Liver (tissue), 9 donors: ENCODE data around the gene RAB7A. TPM values are rescaled to one million over a fixed set of nuclear protein-coding genes. Genes with fewer than 3 reads are reported as not detected.

Experiments
- DNase-seq: peaks from one replicate; pipeline ENCODE4 v3.0.0-alpha.2; 2017; ENCODE audit warnings: low spot score
- H3K27ac ChIP-seq, 2 donors: one replicate each; pipeline ENCODE4 v1.7.0; 2013; ENCODE audit warnings: inconsistent platforms in 2 of 2, low read length in 2 of 2, control low read depth in 1 of 2, low read depth in 1 of 2, mild to moderate bottlenecking in 1 of 2
- H3K27me3 ChIP-seq, 4 donors: one replicate each; pipeline versions ENCODE4 v1.6.1 to v1.7.0; 2013; ENCODE audit warnings: low read length in 3 of 4, inconsistent platforms in 1 of 4, mild to moderate bottlenecking in 1 of 4, moderate library complexity in 1 of 4; ENCODE audit not compliant: control insufficient read depth in 4 of 4, insufficient read depth in 4 of 4
- H3K36me3 ChIP-seq, 4 donors: one replicate each; pipeline versions ENCODE4 v1.6.1 to v1.7.0; 2013; ENCODE audit warnings: low read length in 3 of 4, mild to moderate bottlenecking in 3 of 4, low read depth in 1 of 4, moderate library complexity in 1 of 4; ENCODE audit not compliant: control insufficient read depth in 4 of 4, insufficient read depth in 3 of 4
- H3K4me1 ChIP-seq, 4 donors: one replicate each; pipeline versions ENCODE4 v1.6.1 to v1.7.0; 2013; ENCODE audit warnings: low read length in 3 of 4, mild to moderate bottlenecking in 3 of 4, moderate library complexity in 1 of 4; ENCODE audit not compliant: control insufficient read depth in 4 of 4, insufficient read depth in 4 of 4
- H3K4me3 ChIP-seq, 3 donors: one replicate each; pipeline versions ENCODE4 v1.6.1 to v1.7.0; 2013; ENCODE audit warnings: low read length in 3 of 3, control low read depth in 1 of 3, low read depth in 1 of 3, mild to moderate bottlenecking in 1 of 3
- H3K9ac ChIP-seq, 2 donors: one replicate each; pipeline ENCODE4 v1.7.0; 2013; ENCODE audit warnings: low read length in 2 of 2, mild to moderate bottlenecking in 2 of 2, moderate library complexity in 2 of 2, control low read depth in 1 of 2, low read depth in 1 of 2
- H3K9me3 ChIP-seq, 4 donors: one replicate each; pipeline versions ENCODE4 v1.6.1 to v1.7.0; 2013; ENCODE audit warnings: low read length in 3 of 4; ENCODE audit not compliant: control insufficient read depth in 4 of 4
- EGR1 ChIP-seq, 2 donors: IDR thresholded peaks; 2 replicates each; pipeline ENCODE4 v1.6.1; 2016 to 2018; ENCODE audit warnings: antibody characterized with exemption in 2 of 2, low read depth in 2 of 2
- FOXA1 ChIP-seq: IDR thresholded peaks from 2 replicates; pipeline ENCODE4 v1.6.1; 2016; ENCODE audit warnings: antibody characterized with exemption
- FOXA2 ChIP-seq: IDR thresholded peaks from 2 replicates; pipeline ENCODE4 v1.6.1; 2016; ENCODE audit warnings: antibody characterized with exemption
- HNF4A ChIP-seq, 2 donors: conservative IDR thresholded peaks; 2 replicates each; pipeline ENCODE4 v1.6.1; 2016; ENCODE audit warnings: antibody characterized with exemption in 2 of 2, mild to moderate bottlenecking in 2 of 2
- HNF4G ChIP-seq: IDR thresholded peaks from 2 replicates; pipeline ENCODE4 v1.6.1; 2016; ENCODE audit warnings: antibody characterized with exemption
- NR2F2 ChIP-seq: IDR thresholded peaks from 2 replicates; pipeline ENCODE4 v1.6.1; 2016; ENCODE audit warnings: antibody characterized with exemption
- RAD21 ChIP-seq, 2 donors: IDR thresholded peaks; 2 replicates each; pipeline ENCODE4 v1.6.1; 2016; ENCODE audit warnings: antibody characterized with exemption in 2 of 2, mild to moderate bottlenecking in 2 of 2
- RXRA ChIP-seq, 2 donors: IDR thresholded peaks; 2 replicates each; pipeline ENCODE4 v1.6.1; 2017 to 2018; ENCODE audit warnings: antibody characterized with exemption in 2 of 2, mild to moderate bottlenecking in 1 of 2
- SP1 ChIP-seq: IDR thresholded peaks from 2 replicates; pipeline ENCODE4 v1.6.1; 2018; ENCODE audit warnings: antibody characterized with exemption, mild to moderate bottlenecking
- TAF1 ChIP-seq: conservative IDR thresholded peaks from 2 replicates; pipeline ENCODE4 v1.6.1; 2016; ENCODE audit warnings: antibody characterized with exemption, mild to moderate bottlenecking
- WGBS: extraction: QIAGEN DNeasy Blood & Tissue Kit; methylation state at CpG from one replicate; pipeline ENCODE4 v1.1.7; 2013; 5-methylcytosine and 5-hydroxymethylcytosine counted together
- polyA plus RNA-seq, 2 donors: library from polyadenylated mRNA; stranded (reverse) in 1 of 2; unstranded in 1 of 2; fragments of 200-250 nt in 1 of 2; fragments of >200 nt in 1 of 2; fragmentation: Nextera tagmentation in 1 of 2; extraction: Ambion mirVana in 1 of 2; gene quantifications; one replicate each; pipeline versions ENCODE4 v1.2.1 to v1.2.3, GENCODE V29; 2013 to 2015
- total RNA-seq, 2 donors: library from RNA; depleted of rRNA; stranded (reverse); fragments of >200 nt; gene quantifications; one replicate each; pipeline ENCODE4 v1.2.3, GENCODE V29; 2014
- TF ChIP-seq, protein P1 (sequence below): IDR thresholded peaks from 2 replicates; pipeline ENCODE4 v1.6.1; 2016; ENCODE audit warnings: antibody characterized with exemption
- TF ChIP-seq, protein P2 (sequence below): IDR thresholded peaks from 2 replicates; pipeline ENCODE4 v1.6.1; 2016; ENCODE audit warnings: antibody characterized with exemption
- TF ChIP-seq, protein P3 (sequence below): fragments of 150-350 bp; IDR thresholded peaks from 2 replicates; pipeline ENCODE4 v1.5.1; 2017; ENCODE audit warnings: improper control_type of control experiment, low read depth, low read length; ENCODE audit not compliant: missing input control
- TF ChIP-seq, protein P4 (sequence below): IDR thresholded peaks from 2 replicates; pipeline ENCODE4 v1.6.1; 2016; ENCODE audit warnings: antibody characterized with exemption
- TF ChIP-seq, protein P5 (sequence below): IDR thresholded peaks from 2 replicates; pipeline ENCODE4 v1.6.1; 2016; ENCODE audit warnings: antibody characterized with exemption, mild to moderate bottlenecking
- donor health status: healthy.
- donor health status: healthy.
- donor health status: healthy.
- donor health status: healthy.
- donor health status: healthy.

RAB7A gene
- total and polyA plus RNA-seq, 4 donors: 34.6 to 90.6 (median 63.4) TPM

DNA sequence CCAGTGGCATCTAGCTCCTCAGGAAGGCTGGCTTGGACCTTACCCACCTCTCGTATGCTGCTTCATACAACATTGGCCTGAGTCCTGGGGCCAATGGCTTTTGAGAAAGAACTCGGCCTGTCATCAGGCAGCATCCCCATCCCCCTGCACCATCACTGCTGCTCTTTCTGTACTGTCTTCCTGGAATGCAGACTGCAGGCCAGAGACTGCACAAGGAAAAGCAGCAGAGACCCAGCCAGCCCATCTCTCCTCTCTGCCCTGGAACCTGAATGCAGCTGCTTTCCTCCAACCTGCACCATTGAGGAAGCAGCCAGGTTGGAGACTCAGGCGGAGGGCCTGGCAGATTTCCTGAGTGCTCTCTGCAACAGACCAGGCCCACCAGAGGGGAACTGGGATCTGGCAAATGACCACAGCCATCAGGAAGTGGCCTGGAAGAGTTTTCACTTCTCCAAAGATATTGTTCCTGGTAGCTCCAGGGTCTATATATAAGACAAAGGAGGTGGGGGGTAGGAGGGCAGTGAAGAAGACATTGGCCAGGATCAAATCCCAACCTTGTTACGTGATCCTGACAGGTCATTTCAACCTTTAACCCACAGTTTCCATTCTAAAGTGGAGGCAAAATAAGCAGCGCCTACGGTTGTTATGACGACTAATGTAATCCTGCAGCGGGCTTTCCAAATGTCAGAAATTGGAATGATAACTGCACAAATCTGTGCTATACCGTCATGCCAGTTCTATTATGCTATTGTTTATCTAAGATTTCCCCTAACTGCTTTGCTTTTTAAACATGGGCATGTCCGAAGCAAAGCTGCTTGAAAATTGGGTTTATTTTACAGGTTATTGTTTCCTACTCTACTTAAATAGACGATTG, 24.4 kb upstream of the RAB7A start:
- no peak for TF ChIP-seq HNF4G
- TF ChIP-seq NR2F2: no peak
- no peak for TF ChIP-seq RXRA (IDR thresholded peaks at IDR 0.05)
- no peak for TF ChIP-seq SP1
- no peak for DNase-seq
- Histone ChIP-seq H3K36me3 (no peaks in the 10 kb centered on the region), H3K4me3 (no peak overlapping the region), H3K27me3 (no peaks in the 10 kb centered on the region), H3K9ac (no peak overlapping the region), H3K9me3 (no peaks in the 10 kb centered on the region), H3K27ac (no peak overlapping the region), H3K4me1 (peaks cover 0 to 3% (median 0%) of the 10 kb centered on the region in 4 donors)
- WGBS: 81% methylated on average over 11 of the region's 11 CpGs

DNA sequence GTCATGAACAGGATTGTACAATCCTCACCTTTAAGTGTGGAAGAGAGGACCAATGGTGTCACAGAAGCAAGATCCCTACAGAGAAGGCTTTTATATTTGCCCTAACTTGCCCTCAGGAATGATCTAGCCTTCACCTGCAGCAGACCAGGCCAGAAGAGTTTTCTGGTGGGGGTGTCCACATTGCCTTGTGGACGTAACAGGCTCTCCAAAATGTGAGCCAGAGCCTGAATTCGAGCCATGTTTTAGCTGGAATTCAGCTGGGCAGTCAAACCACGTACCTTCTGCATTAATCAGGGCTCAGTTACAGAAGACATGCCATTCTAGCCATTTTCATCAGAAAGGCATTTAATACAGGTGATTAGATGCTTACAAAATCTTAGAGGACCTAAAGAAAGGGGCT, 23.6 kb upstream of the RAB7A start:
- TF ChIP-seq, protein P1, sequence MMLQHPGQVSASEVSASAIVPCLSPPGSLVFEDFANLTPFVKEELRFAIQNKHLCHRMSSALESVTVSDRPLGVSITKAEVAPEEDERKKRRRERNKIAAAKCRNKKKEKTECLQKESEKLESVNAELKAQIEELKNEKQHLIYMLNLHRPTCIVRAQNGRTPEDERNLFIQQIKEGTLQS: no peak
- TF ChIP-seq, protein P2, sequence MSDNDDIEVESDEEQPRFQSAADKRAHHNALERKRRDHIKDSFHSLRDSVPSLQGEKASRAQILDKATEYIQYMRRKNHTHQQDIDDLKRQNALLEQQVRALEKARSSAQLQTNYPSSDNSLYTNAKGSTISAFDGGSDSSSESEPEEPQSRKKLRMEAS: no peak
- no peak for TF ChIP-seq TAF1
- TF ChIP-seq, protein P3, sequence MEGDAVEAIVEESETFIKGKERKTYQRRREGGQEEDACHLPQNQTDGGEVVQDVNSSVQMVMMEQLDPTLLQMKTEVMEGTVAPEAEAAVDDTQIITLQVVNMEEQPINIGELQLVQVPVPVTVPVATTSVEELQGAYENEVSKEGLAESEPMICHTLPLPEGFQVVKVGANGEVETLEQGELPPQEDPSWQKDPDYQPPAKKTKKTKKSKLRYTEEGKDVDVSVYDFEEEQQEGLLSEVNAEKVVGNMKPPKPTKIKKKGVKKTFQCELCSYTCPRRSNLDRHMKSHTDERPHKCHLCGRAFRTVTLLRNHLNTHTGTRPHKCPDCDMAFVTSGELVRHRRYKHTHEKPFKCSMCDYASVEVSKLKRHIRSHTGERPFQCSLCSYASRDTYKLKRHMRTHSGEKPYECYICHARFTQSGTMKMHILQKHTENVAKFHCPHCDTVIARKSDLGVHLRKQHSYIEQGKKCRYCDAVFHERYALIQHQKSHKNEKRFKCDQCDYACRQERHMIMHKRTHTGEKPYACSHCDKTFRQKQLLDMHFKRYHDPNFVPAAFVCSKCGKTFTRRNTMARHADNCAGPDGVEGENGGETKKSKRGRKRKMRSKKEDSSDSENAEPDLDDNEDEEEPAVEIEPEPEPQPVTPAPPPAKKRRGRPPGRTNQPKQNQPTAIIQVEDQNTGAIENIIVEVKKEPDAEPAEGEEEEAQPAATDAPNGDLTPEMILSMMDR: no peak
- no peak for TF ChIP-seq FOXA1
- TF ChIP-seq FOXA2: no peak
- Histone ChIP-seq H3K4me3 (no peak overlapping the region), H3K27me3 (no peaks in the 10 kb centered on the region), H3K36me3 (no peaks in the 10 kb centered on the region), H3K27ac (no peak overlapping the region), H3K9ac (no peak overlapping the region), H3K9me3 (no peaks in the 10 kb centered on the region), H3K4me1 (peaks cover 0 to 3% (median 0%) of the 10 kb centered on the region in 4 donors)
- WGBS: 92% methylated on average over 3 of the region's 3 CpGs
- no peak for DNase-seq

DNA sequence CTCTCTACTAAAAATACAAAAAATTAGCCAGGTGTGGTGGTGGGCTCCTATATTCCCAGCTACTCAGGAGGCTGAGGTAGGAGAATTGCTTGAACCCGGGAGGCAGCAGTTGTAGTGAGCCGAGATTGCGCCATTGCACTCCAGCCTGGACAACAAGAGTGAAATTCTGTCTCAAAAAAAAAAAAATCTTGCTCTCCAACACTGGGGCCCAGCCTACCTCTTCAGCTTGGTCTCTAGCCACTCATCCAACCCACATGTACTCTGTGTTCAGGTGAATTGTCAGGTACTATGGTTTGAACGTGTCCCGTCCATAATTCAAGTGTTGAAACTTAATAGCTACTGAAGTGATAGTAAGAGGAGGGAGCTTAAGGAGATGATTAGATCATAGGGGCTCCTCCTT, 22.4 kb upstream of the RAB7A start:
- Histone ChIP-seq H3K27me3 (no peaks in the 10 kb centered on the region), H3K9ac (no peak overlapping the region), H3K27ac (no peak overlapping the region), H3K36me3 (no peaks in the 10 kb centered on the region), H3K9me3 (no peaks in the 10 kb centered on the region), H3K4me1 (peaks cover 0 to 9% (median 4%) of the 10 kb centered on the region in 4 donors), H3K4me3 (no peak overlapping the region)
- TF ChIP-seq, protein P3: no peak
- TF ChIP-seq RAD21 (IDR thresholded peaks at IDR 0.05): no peak
- no peak for TF ChIP-seq HNF4A (conservative IDR thresholded peaks at IDR 0.05)
- TF ChIP-seq EGR1 (IDR thresholded peaks at IDR 0.05; ENCODE audit: low read depth in 2 of 2): no peak
- TF ChIP-seq, protein P4, sequence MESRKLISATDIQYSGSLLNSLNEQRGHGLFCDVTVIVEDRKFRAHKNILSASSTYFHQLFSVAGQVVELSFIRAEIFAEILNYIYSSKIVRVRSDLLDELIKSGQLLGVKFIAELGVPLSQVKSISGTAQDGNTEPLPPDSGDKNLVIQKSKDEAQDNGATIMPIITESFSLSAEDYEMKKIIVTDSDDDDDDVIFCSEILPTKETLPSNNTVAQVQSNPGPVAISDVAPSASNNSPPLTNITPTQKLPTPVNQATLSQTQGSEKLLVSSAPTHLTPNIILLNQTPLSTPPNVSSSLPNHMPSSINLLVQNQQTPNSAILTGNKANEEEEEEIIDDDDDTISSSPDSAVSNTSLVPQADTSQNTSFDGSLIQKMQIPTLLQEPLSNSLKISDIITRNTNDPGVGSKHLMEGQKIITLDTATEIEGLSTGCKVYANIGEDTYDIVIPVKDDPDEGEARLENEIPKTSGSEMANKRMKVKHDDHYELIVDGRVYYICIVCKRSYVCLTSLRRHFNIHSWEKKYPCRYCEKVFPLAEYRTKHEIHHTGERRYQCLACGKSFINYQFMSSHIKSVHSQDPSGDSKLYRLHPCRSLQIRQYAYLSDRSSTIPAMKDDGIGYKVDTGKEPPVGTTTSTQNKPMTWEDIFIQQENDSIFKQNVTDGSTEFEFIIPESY: no peak
- TF ChIP-seq, protein P5, sequence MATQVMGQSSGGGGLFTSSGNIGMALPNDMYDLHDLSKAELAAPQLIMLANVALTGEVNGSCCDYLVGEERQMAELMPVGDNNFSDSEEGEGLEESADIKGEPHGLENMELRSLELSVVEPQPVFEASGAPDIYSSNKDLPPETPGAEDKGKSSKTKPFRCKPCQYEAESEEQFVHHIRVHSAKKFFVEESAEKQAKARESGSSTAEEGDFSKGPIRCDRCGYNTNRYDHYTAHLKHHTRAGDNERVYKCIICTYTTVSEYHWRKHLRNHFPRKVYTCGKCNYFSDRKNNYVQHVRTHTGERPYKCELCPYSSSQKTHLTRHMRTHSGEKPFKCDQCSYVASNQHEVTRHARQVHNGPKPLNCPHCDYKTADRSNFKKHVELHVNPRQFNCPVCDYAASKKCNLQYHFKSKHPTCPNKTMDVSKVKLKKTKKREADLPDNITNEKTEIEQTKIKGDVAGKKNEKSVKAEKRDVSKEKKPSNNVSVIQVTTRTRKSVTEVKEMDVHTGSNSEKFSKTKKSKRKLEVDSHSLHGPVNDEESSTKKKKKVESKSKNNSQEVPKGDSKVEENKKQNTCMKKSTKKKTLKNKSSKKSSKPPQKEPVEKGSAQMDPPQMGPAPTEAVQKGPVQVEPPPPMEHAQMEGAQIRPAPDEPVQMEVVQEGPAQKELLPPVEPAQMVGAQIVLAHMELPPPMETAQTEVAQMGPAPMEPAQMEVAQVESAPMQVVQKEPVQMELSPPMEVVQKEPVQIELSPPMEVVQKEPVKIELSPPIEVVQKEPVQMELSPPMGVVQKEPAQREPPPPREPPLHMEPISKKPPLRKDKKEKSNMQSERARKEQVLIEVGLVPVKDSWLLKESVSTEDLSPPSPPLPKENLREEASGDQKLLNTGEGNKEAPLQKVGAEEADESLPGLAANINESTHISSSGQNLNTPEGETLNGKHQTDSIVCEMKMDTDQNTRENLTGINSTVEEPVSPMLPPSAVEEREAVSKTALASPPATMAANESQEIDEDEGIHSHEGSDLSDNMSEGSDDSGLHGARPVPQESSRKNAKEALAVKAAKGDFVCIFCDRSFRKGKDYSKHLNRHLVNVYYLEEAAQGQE: no peak
- TF ChIP-seq, protein P2: no peak
- WGBS: 97% methylated on average over 5 of the region's 5 CpGs
- no peak for DNase-seq
